HEK293T (cell line): ENCODE data around the gene OR2L2.

Experiments
- ARNT ChIP-seq: fragments of 450-650 bp; IDR thresholded peaks from 2 replicates; pipeline ENCODE4 v1.6.1; 2017; ENCODE audit warnings: mild to moderate bottlenecking
- NFRKB ChIP-seq: fragments of 450-650 bp; IDR thresholded peaks from 2 replicates; pipeline ENCODE4 v1.6.1; 2016; ENCODE audit warnings: mild to moderate bottlenecking, moderate library complexity
- SUZ12 ChIP-seq: fragments of 450-650 bp; IDR thresholded peaks from 2 replicates; pipeline ENCODE4 v1.6.1; 2016; ENCODE audit warnings: mild to moderate bottlenecking

- TF ChIP-seq SUZ12 (no peak), ARNT (no peak), NFRKB (no peak)
These were observed 16.6 kb upstream of the OR2L2 start, which contains the start of gene OR2L5 for GRCh38 chr1:248013229-248013710.
